BLaER1 (cell line): ENCODE measurements around the gene ARTN.

Source experiments
- H3K27ac ChIP-seq: shearing (Covaris generic); formaldehyde crosslinking; 2 replicates; pipeline ENCODE4 v1.8.1; 2022
- H3K27me3 ChIP-seq: shearing (Covaris generic); formaldehyde crosslinking; 2 replicates; pipeline ENCODE4 v1.8.1; 2022
- H3K36me3 ChIP-seq: shearing (Covaris generic); formaldehyde crosslinking; 2 replicates; pipeline ENCODE4 v1.8.1; 2022
- H3K4me1 ChIP-seq: shearing (Covaris generic); formaldehyde crosslinking; 2 replicates; pipeline ENCODE4 v1.8.1; 2022
- H3K4me2 ChIP-seq: shearing (Covaris generic); formaldehyde crosslinking; 2 replicates; pipeline ENCODE4 v1.8.1; 2022
- H3K4me3 ChIP-seq: shearing (Covaris generic); formaldehyde crosslinking; 2 replicates; pipeline ENCODE4 v1.8.1; 2022
- H3K9ac ChIP-seq: shearing (Covaris generic); formaldehyde crosslinking; 2 replicates; pipeline ENCODE4 v1.8.1; 2022
- H3K9me3 ChIP-seq: shearing (Covaris generic); formaldehyde crosslinking; 2 replicates; pipeline ENCODE4 v1.8.1; 2022
- H4K20me1 ChIP-seq: shearing (Covaris generic); formaldehyde crosslinking; 2 replicates; pipeline ENCODE4 v1.8.1; 2022
- Cebpa-rat ChIP-seq: shearing (Covaris generic); IDR thresholded peaks from 2 replicates; pipeline ENCODE4 v1.8.1; 2022

Gene ARTN

GRCh38 chr1:43982241-43982640, 48.6 kb downstream of the ARTN start:
- Histone ChIP-seq H3K4me1 (peaks cover 42% of the 10 kb centered on the region), H3K9me3 (no peaks in the 10 kb centered on the region), H3K4me2 (peak overlapping the region; percentile 94; the same call in 1 of the 2 replicates), H3K27ac (no peak overlapping the region), H3K36me3 (peaks cover 75% of the 10 kb centered on the region), H3K27me3 (no peaks in the 10 kb centered on the region), H4K20me1 (peaks cover 64% of the 10 kb centered on the region), H3K4me3 (no peak overlapping the region), H3K9ac (no peak overlapping the region)
- TF ChIP-seq Cebpa-rat = no peak

- Histone ChIP-seq H3K27me3 (no peaks in the 10 kb centered on the region), H3K4me3 (no peak overlapping the region), H3K27ac (no peak overlapping the region), H3K9me3 (no peaks in the 10 kb centered on the region), H3K9ac (no peak overlapping the region), H4K20me1 (peaks cover 58% of the 10 kb centered on the region), H3K36me3 (peaks cover 73% of the 10 kb centered on the region), H3K4me1 (peaks cover 36% of the 10 kb centered on the region), H3K4me2 (no peak overlapping the region)
- no peak for TF ChIP-seq Cebpa-rat
These were observed 49.2 kb downstream of the ARTN start for GRCh38 chr1:43982808-43983207.

GRCh38 chr1:43983253-43983899, 49.8 kb downstream of the ARTN start:
- no peak overlapping the region for H3K4me3 ChIP-seq
- H3K9me3 ChIP-seq = no peaks in the 10 kb centered on the region
- H3K9ac ChIP-seq = no peak overlapping the region
- H3K36me3 ChIP-seq = peaks cover 67% of the 10 kb centered on the region
- H3K27me3 ChIP-seq = no peaks in the 10 kb centered on the region
- H3K27ac ChIP-seq = no peak overlapping the region
- no peak overlapping the region; the same call in 1 of the 2 replicates for H3K4me2 ChIP-seq
- TF ChIP-seq Cebpa-rat = no peak
- H3K4me1 ChIP-seq = peaks cover 30% of the 10 kb centered on the region
- H4K20me1 ChIP-seq = peaks cover 52% of the 10 kb centered on the region

- Histone ChIP-seq H4K20me1 (peaks cover 49% of the 10 kb centered on the region), H3K27me3 (no peaks in the 10 kb centered on the region), H3K4me1 (peaks cover 24% of the 10 kb centered on the region), H3K4me3 (no peak overlapping the region), H3K36me3 (peaks cover 66% of the 10 kb centered on the region), H3K27ac (no peak overlapping the region), H3K4me2 (no peak overlapping the region), H3K9me3 (no peaks in the 10 kb centered on the region), H3K9ac (no peak overlapping the region)
- no peak for TF ChIP-seq Cebpa-rat
These were observed 51.3 kb downstream of the ARTN start for GRCh38 chr1:43984855-43985254.

GRCh38 chr1:43985984-43986595, 52.5 kb downstream of the ARTN start:
- Histone ChIP-seq H4K20me1 (peaks cover 39% of the 10 kb centered on the region), H3K27me3 (no peaks in the 10 kb centered on the region), H3K36me3 (peaks cover 63% of the 10 kb centered on the region), H3K4me3 (no peak overlapping the region), H3K9me3 (no peaks in the 10 kb centered on the region), H3K27ac (no peak overlapping the region), H3K4me2 (no peak overlapping the region), H3K9ac (no peak overlapping the region), H3K4me1 (peaks cover 19% of the 10 kb centered on the region)
- TF ChIP-seq Cebpa-rat = no peak

GRCh38 chr1:43986712-43987111, 53.1 kb downstream of the ARTN start:
- no peak overlapping the region for H3K9ac ChIP-seq
- no peak overlapping the region for H3K27ac ChIP-seq
- no peaks in the 10 kb centered on the region for H3K27me3 ChIP-seq
- peaks cover 57% of the 10 kb centered on the region for H3K36me3 ChIP-seq
- TF ChIP-seq Cebpa-rat = no peak
- no peaks in the 10 kb centered on the region for H3K9me3 ChIP-seq
- peaks cover 15% of the 10 kb centered on the region for H3K4me1 ChIP-seq
- no peak overlapping the region for H3K4me2 ChIP-seq
- no peak overlapping the region for H3K4me3 ChIP-seq
- peaks cover 33% of the 10 kb centered on the region for H4K20me1 ChIP-seq
